IPS DF 4.7 (cell line): Measurements from ENCODE around the gene FRMD4A.
"Not testable (repeated sequence)": the region's sequence is repeated elsewhere in the genome, so short reads cannot be mapped to it uniquely, and the experiment has no call there.

Source experiments
- DNase-seq: peaks from one replicate; pipeline ENCODE4 v3.0.0-alpha.2; 2013; ENCODE audit warnings: low spot score; ENCODE audit errors: extremely low read depth

FRMD4A gene

DNA sequence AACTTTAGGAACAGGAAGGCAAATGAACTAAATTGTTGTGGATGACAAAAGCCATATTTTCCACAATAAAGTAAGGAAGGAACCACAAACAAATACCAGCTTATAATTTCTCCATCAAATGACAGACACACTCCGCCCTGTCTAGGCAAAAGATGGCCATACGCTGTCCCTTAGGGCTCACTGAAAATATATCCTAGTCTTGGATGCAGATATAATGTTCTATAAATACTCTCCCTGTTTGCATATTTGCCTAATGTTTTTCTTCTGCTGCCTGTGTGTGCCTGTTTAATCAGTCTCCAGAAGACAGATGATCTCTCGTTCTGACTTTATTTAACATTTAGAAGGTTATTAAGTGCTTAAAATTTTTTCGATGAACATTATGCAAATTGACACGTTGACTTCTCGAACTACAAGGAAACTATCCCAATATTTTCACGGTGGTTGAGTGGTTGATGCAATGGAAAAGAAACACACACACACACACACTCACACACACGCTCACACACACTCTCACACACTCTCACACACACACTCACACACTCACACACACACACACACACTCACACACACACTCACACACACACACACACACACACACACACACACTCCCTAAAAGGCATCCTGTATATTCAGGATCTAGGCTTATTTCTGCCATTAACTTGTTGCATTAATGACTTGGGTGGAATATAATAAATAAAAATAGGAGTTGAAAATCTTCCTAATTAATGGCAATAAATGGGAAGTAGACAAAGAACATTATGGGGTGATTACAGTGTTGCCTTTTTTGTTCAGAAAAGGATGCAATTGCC lies 446.9 kb downstream of the FRMD4A start:
- DNase-seq: no peak

DNA sequence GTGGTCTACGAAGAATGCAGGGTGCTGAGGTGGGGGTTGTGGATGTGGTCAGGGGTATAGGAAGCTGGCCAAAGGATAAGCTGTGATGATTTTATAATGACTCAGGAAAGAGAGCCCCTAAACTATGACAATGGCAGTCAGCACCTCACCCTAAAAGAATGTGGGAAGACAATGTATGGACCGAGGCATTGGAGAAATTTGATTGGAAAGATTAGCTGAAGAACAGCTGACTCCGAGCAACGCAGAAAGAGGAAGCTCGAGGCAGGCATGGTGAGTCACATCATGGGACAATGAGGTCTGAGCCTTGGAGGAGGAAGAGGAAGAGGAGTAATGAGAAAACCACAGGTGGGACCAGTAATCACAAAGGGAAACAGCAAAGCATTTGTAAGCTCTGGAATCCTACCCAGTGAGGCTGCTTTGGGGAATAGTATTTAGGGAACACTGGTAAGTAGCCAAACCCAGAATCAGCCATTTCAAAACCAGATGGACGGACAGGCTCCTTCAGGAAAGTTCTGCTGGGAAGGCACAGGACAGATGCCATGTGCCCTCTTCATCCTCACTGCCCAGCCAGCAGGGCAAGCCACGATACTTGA lies 448.5 kb downstream of the FRMD4A start:
- DNase-seq: peak; percentile 98

GRCh38 chr10:13880760-13881159 lies 450.0 kb downstream of the FRMD4A start:
- DNase-seq: no peak

DNA sequence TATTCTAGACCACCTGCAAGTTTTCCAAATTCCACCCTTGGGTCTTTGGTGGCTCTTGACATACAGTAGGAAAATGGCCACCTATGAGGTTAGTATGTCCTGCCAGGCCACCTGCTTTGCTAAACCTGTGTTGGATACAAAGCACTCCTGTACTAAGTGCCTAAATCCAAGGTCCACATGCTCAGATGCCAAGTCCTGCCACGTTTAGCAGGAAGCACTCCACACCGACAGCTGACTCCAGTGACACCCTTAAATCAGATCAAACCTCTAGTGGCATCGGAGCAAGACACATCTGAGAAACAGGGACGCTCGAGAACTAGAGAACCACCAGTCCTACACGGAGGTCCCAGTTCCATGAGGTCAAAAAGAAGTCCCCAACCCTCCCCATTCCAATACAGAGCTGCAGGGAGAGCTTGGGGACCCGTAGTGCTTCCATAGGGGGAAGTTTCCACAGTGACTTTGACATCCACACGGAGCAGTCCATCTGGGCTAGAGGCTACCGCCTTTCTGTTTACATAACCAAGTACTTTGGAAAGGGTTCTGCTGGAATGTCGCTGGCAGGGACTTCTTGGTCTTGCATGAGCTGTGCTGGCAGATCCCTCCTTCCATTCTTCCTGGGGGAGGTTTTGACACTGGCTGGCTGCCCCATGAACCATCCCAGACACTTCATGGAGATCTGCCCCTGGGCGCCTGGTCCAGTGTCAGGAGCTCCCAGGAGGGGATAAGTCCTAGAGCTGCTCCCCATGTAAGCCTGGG lies 453.4 kb downstream of the FRMD4A start:
- no peak for DNase-seq

GRCh38 chr10:13873196-13873595 lies 457.5 kb downstream of the FRMD4A start:
- DNase-seq: no peak

DNA sequence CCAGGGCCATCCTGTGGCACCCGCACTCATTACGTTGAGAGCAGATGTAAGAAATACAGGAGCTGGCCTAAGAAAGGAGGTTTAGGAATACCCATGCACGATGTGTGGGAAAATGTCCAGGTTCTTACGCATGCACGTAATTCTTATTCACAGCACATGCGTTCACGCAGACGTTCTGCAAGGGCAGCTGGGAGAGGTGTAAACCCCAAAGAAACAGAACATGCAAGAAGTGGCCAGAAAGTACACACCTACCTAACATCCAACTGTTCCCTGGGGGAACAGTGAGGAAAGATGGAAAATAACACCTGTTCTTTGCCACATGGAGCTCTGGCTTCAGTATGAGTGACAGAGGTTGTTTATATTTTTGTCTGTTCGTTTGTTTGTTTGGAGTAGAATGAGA lies 458.3 kb downstream of the FRMD4A start:
- no peak for DNase-seq

- no peak for DNase-seq
Observed at GRCh38 chr10:13871776-13872175, 458.9 kb downstream of the FRMD4A start.

DNA sequence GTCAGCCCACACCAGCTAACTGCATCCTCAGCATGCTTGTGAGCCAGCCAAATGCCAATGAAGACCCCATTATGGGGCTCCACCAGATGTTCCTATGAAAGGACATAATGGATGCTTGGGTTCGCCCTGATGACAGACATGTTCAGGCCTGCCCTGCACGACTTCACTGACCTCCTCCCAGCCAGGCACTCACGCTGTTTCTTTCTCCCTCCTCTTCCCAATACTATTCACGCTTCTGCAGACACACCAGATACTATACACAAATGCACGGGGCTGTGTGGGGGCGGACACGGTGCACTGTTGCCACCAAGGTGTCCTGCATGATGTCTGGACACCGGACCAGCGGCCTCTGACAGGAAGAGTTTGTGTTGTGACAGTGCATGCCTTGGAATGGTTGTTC lies 459.7 kb downstream of the FRMD4A start:
- no peak for DNase-seq

- no peak for DNase-seq
Observed at GRCh38 chr10:13869295-13869664, 461.4 kb downstream of the FRMD4A start.

- no peak for DNase-seq
Observed at GRCh38 chr10:13868528-13869294, 462.0 kb downstream of the FRMD4A start.

DNA sequence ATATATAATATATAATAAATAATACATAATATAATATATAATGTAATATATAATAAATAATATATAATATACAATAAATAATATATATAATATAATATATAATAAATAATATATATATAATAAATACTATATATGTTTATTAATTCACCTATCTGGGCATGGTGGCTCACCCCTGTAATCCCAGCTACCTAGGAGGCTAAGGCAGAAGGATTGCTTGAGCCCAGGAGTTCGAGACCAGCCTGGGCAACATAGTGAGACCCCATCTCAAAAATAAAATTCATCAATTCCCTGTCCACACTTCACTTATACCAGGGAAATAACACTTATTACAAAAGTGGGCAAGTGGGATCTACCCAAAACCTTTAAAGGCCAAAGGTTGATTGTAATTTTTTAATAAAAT lies 462.9 kb downstream of the FRMD4A start:
- no peak for DNase-seq

GRCh38 chr10:13865758-13866491 lies 464.8 kb downstream of the FRMD4A start:
- peak; percentile 62 for DNase-seq

DNA sequence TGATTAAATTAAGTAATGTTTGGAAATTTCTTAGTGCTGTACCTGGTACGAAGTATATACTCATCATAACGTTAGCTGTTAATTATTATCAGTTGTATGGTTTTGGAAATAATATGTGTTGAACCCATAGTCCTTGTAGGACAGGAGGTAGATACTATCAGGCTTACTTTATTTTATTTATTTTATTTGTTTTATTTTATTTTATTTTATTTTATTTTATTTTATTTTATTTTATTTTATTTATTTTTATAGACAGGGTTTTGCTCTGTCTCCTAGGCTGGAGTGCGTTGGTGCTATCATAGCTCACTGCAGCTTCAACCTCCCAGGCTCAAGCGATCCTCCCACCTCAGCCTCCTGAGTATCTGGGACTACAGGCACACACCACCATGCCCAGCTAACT lies 465.5 kb downstream of the FRMD4A start:
- DNase-seq: not testable (repeated sequence)

DNA sequence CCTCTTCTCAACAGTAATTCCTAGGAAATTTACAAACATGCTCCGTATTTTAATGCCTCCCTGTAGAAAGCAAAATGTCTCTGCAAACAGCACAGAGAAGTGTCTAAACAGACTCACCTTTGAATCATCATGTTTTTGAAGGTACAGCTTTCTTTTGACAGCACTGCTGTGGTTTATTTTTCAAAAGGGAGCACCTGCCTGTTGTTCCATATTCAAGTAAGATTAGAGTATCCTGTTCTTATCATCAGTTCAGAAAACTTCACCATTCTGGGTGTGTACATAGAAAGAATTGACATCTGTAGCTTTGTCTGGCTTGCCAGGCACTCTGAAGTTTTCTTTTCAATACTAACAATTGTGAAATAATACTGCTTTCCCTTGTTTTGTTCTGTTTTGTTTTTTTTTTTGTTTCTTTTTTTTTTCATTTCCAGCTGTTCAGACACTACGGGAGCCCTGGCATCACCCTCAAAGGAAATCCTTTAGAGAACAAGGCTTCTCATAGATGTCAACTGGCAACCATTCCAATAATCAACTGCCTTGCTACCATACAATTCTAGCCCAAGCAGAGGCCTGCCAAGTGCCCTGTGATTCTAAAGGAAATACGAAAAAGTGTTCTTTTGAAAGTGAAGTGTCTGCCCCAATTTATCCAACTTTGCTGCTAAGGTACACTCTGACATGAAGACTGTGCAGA lies 468.0 kb downstream of the FRMD4A start:
- no peak for DNase-seq

GRCh38 chr10:13860886-13861285 lies 469.8 kb downstream of the FRMD4A start:
- no peak for DNase-seq

- no peak for DNase-seq
Observed at GRCh38 chr10:13859979-13860654, 470.6 kb downstream of the FRMD4A start.

DNA sequence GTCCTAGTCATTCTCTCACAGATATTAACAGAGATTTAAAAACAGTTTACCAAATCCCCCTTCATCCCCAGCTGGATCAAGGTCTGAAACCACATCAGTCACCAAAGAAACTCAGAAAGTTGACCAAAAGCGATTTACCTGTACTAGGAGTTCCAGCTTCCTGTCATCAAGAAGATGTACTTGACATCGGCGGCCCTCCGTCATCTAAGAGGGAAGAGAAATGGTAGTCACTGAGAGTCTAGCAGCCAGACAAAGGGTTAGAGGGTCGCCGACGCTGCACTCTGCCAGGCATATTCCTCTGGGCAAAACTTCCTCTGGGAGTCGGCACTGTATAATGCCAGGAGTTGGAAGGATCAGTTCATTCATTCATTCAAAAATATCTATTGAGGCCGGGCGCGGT lies 472.0 kb downstream of the FRMD4A start:
- DNase-seq: no peak

DNA sequence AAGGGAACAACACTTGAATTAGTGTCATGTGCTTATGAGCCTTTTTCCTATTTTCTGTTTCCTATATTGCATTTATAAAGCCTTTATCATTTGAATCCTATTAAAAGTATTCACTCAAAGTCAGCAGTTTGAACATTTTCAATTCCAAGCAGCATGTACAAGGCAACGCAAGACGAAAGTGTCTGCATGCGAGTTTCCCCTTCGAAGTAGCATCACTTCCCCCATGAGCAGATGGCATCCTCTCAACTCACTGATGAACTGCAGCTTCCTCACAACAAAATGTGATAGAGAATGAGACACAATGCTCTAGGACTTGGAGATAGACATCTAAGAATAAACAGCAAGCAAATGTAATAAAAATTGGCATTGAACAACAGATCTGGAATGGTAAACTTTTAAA lies 473.3 kb downstream of the FRMD4A start:
- no peak for DNase-seq

- DNase-seq: no peak
Observed at GRCh38 chr10:13853854-13854253, 476.9 kb downstream of the FRMD4A start.

DNA sequence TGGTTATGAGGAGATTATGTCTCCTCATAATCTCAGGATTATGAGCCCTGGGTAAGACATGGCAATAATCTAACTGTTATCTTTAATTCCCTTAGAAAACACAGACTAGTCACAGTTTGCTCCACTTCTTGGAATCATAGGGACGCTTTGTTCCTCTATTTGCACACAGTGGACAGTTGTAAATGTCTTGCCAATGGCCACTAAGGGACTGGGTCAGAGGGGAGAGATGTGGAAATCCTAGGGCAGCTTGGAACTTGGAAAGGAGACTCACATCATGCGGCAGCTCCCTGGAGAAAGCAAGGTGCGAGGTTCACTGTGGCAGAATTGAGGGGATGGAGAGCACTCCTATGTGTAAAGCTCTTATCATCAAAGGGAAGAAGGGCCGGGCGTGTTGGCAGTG lies 477.9 kb downstream of the FRMD4A start:
- no peak for DNase-seq
